Pancreas (tissue), 10 donors: ENCODE data around the gene PIAS2. TPM values are rescaled to one million over a fixed set of nuclear protein-coding genes. Genes with fewer than 3 reads are reported as not detected.

Experiments
- ATAC-seq, 4 donors: fragments of 200-7000 bp; cut with Tn5 transposase; one replicate each; pipeline versions ENCODE4 v1.8.0 to v1.9.1; 2020; ENCODE audit warnings: mild to moderate bottlenecking in 4 of 4, moderate library complexity in 4 of 4
- DNase-seq, 6 donors: peaks; one replicate each; pipeline ENCODE4 v3.0.0-alpha.2; 2020
- FAIRE-seq: peaks from 2 replicates; lab custom pipeline; 2012; peaks lifted over from hg19 to GRCh38; lab: Jason Lieb, UNC
- H3K27ac ChIP-seq, 4 donors: fragments of 200-600 bp; sonication (generic); 1 replicate in 3 of 4; 2 replicates in 1 of 4; pipeline versions ENCODE4 v1.5.0 to v1.8.0; 2020
- H3K27me3 ChIP-seq, 4 donors: fragments of 200-600 bp; one replicate each; pipeline ENCODE4 v1.8.0; 2021
- H3K36me3 ChIP-seq, 3 donors: fragments of 200-600 bp; sonication (generic) in 1 of 3; one replicate each; pipeline versions ENCODE4 v1.5.0 to v1.8.0; 2020 to 2021
- H3K4me1 ChIP-seq, 3 donors: fragments of 200-600 bp; one replicate each; pipeline ENCODE4 v1.8.0; 2021
- H3K4me3 ChIP-seq, 4 donors: fragments of 200-600 bp; sonication (generic) in 2 of 4; one replicate each; pipeline versions ENCODE4 v1.5.0 to v1.8.0; 2020 to 2021
- H3K9me3 ChIP-seq, 4 donors: fragments of 200-600 bp; one replicate each; pipeline ENCODE4 v1.8.0; 2021
- WGBS, 2 donors: extraction: QIAGEN DNeasy Blood & Tissue Kit; methylation state at CpG; one replicate each; pipeline ENCODE4 v1.1.7; 2013; 5-methylcytosine and 5-hydroxymethylcytosine counted together
- intact Hi-C, 3 donors: fragments of 100-400 bp; cut with DNase I; formaldehyde crosslinking; loops; one replicate each; pipeline versions ENCODE4 v1.11.1 to v1.14.2; 2022
- polyA plus RNA-seq, 2 donors: library from polyadenylated mRNA; stranded (reverse); fragments of 200-250 nt; gene quantifications; one replicate each; pipeline ENCODE4 v1.2.3, GENCODE V29; 2013
- total RNA-seq, 6 donors: library from RNA; stranded (reverse); fragmentation: NEBNext Ultra II Directional in 4 of 6; extraction: Animal tissue kit (Norgen Biotek cat#: 25700) in 4 of 6; gene quantifications; one replicate each; pipeline versions ENCODE4 v1.2.1 to v1.2.4, GENCODE V29; 2021 to 2023
- TF ChIP-seq, protein P1 (sequence below), 4 donors: fragments of 200-600 bp; sonication (generic) in 3 of 4; IDR thresholded peaks; one replicate each; pipeline versions ENCODE4 v1.5.0 to v1.8.0; 2021; ENCODE audit warnings: antibody characterized with exemption in 4 of 4
- donor health status: healthy with polysubstance abuse.
- donor health status: DM: no; HTN: no; CAD: no; lungs with moderate emphysema.
- donor health status: DM: no; HTN: no; CAD: no.
- donor health status: control.
- donor health status: control.
- donor health status: Bipolar disorder and iron deficiency.
- donor health status: DM: yes; HTN: yes; CAD: no.
- donor health status: DM: no; HTN: no; CAD: no.
- donor health status: DM: no; HTN: no; CAD: no.
- donor health status: DM: yes; HTN: yes; CAD: no.

Gene PIAS2
- total and polyA plus RNA-seq, 8 donors = 2.8 to 17.6 (median 11.4) TPM

DNA sequence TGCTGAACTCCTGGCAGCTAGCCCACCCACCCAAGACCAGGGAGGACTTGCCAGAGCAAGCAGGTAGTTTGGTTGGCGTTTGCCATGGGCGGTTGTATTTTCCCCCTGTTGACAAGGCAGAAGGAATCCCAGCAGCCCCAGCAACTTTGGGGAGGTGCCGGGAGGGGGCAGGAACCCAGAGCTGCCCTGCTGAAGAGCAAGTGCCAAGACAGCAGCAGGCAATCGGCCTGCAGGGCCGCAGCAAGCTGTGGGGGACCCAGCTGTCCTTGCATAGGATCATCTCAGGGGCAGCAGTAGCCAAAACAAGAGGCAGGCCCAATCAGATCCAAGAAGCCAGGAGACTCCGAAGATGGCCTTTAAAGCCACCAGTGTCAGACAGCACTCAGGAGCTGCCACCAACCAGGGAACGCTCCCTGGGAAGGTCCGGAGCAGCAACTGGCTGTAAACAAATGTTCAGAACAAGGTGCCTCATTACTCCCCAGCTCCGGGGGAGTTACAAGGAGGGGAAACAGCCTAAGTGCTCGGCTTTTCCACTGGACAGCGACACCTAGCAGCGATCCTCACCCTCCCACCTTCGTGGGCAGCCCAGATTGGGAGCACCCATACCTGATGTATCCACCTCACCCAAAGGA lies 162.5 kb downstream of the PIAS2 start:
- Histone ChIP-seq H3K36me3 (no peaks in the 10 kb centered on the region), H3K27me3 (peaks cover 0 to 27% (median 10%) of the 10 kb centered on the region in 4 donors), H3K27ac (no peak overlapping the region), H3K4me3 (no peak overlapping the region), H3K4me1 (no peaks in the 10 kb centered on the region), H3K9me3 (no peaks in the 10 kb centered on the region)
- ATAC-seq (no peak), DNase-seq (no peak), FAIRE-seq (no peak)
- TF ChIP-seq, protein P1, sequence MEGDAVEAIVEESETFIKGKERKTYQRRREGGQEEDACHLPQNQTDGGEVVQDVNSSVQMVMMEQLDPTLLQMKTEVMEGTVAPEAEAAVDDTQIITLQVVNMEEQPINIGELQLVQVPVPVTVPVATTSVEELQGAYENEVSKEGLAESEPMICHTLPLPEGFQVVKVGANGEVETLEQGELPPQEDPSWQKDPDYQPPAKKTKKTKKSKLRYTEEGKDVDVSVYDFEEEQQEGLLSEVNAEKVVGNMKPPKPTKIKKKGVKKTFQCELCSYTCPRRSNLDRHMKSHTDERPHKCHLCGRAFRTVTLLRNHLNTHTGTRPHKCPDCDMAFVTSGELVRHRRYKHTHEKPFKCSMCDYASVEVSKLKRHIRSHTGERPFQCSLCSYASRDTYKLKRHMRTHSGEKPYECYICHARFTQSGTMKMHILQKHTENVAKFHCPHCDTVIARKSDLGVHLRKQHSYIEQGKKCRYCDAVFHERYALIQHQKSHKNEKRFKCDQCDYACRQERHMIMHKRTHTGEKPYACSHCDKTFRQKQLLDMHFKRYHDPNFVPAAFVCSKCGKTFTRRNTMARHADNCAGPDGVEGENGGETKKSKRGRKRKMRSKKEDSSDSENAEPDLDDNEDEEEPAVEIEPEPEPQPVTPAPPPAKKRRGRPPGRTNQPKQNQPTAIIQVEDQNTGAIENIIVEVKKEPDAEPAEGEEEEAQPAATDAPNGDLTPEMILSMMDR (IDR thresholded peaks at IDR 0.05) = no peak
- WGBS, 2 donors = 39% methylated on average over 13 of the region's 13 CpGs
- intact Hi-C loops = no loop called here

DNA sequence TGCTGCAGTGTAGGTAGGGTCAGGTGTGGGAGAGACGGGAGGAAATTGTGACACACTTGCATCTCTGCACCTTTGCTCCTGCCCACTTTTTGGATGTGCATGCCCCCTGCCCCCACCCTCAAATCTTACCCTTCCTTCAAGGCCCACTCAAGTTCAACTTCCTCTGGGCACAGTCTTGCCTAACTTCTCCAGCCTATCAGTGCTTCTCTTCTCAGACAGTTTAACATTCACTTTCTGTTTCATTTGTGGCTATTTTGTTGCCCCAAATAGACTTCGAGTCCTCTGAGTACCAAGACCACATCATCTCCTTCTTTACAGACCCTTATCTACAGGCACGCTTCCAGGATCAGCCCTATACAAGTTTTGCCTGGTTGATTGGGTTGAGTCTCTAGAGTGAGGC lies 163.1 kb downstream of the PIAS2 start:
- 57 to 69% methylated on average over 3 of the region's 3 CpGs for WGBS, 2 donors
- DNase-seq (no peak), FAIRE-seq (no peak), ATAC-seq (no peak)
- H3K4me3 ChIP-seq = no peak overlapping the region
- H3K4me1 ChIP-seq = no peaks in the 10 kb centered on the region
- peaks cover 0 to 25% (median 8%) of the 10 kb centered on the region in 4 donors for H3K27me3 ChIP-seq
- H3K36me3 ChIP-seq = no peaks in the 10 kb centered on the region
- no peaks in the 10 kb centered on the region for H3K9me3 ChIP-seq
- H3K27ac ChIP-seq = no peak overlapping the region
- TF ChIP-seq, protein P1 (IDR thresholded peaks at IDR 0.05) = no peak
- intact Hi-C loops = no loop called here

Other genes with a start within 250 kb of the PIAS2 start
- under 1 TPM; 0.06 to 0.65 (median 0.17) TPM for gene ST8SIA5, start 160.5 kb downstream of the PIAS2 start, total RNA-seq
- gene ST8SIA5, start 160.5 kb downstream of the PIAS2 start, polyA plus RNA-seq = 1 to 10 TPM in 1 of 2 donors, under 1 TPM in 1; 0.27 to 1.1 TPM
- gene KATNAL2, start 95 bp upstream of the PIAS2 start, total RNA-seq = 1 to 10 TPM in 5 of 6 donors, under 1 TPM in 1; 0.97 to 1.8 (median 1.5) TPM
- 1 to 10 TPM; 1.9 to 3.8 TPM for gene KATNAL2, start 95 bp upstream of the PIAS2 start, polyA plus RNA-seq
- not detected for gene ELOA2, start 118.1 kb upstream of the PIAS2 start, total RNA-seq
- gene ELOA2, start 118.1 kb upstream of the PIAS2 start, polyA plus RNA-seq = not detected
- 10 to 100 TPM; 20.7 to 28.0 (median 22.0) TPM for gene HDHD2, start 233.0 kb upstream of the PIAS2 start, total RNA-seq
- gene HDHD2, start 233.0 kb upstream of the PIAS2 start, polyA plus RNA-seq = 10 to 100 TPM; 12.7 to 27.0 TPM